ENCODE results near the gene SCN5A.

DNA sequence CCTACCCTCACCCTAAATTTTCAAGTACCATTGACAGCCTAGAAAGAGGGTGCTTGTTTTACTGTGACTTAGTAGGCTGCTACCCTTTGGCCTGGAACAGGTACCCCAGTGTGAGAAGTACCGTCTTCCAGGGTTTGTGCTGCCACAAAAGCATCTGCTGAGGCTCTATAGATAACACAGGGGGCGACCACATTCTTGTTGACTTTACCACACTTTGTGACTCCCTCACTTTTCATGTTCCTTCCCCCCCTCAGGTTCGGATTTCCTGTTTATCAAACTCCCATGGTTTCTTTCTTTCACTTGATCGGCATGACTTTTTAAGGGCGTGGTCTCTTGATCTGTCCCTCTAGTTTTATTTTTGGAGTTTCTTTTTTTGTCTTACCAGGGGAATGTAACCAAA, 129.8 kb downstream of the SCN5A start:
- TF ChIP-seq, protein P1, sequence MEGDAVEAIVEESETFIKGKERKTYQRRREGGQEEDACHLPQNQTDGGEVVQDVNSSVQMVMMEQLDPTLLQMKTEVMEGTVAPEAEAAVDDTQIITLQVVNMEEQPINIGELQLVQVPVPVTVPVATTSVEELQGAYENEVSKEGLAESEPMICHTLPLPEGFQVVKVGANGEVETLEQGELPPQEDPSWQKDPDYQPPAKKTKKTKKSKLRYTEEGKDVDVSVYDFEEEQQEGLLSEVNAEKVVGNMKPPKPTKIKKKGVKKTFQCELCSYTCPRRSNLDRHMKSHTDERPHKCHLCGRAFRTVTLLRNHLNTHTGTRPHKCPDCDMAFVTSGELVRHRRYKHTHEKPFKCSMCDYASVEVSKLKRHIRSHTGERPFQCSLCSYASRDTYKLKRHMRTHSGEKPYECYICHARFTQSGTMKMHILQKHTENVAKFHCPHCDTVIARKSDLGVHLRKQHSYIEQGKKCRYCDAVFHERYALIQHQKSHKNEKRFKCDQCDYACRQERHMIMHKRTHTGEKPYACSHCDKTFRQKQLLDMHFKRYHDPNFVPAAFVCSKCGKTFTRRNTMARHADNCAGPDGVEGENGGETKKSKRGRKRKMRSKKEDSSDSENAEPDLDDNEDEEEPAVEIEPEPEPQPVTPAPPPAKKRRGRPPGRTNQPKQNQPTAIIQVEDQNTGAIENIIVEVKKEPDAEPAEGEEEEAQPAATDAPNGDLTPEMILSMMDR (IDR thresholded peaks at IDR 0.05; ENCODE audit: low read depth, low read length, missing input control), result no peak
- TF ChIP-seq, protein P2, sequence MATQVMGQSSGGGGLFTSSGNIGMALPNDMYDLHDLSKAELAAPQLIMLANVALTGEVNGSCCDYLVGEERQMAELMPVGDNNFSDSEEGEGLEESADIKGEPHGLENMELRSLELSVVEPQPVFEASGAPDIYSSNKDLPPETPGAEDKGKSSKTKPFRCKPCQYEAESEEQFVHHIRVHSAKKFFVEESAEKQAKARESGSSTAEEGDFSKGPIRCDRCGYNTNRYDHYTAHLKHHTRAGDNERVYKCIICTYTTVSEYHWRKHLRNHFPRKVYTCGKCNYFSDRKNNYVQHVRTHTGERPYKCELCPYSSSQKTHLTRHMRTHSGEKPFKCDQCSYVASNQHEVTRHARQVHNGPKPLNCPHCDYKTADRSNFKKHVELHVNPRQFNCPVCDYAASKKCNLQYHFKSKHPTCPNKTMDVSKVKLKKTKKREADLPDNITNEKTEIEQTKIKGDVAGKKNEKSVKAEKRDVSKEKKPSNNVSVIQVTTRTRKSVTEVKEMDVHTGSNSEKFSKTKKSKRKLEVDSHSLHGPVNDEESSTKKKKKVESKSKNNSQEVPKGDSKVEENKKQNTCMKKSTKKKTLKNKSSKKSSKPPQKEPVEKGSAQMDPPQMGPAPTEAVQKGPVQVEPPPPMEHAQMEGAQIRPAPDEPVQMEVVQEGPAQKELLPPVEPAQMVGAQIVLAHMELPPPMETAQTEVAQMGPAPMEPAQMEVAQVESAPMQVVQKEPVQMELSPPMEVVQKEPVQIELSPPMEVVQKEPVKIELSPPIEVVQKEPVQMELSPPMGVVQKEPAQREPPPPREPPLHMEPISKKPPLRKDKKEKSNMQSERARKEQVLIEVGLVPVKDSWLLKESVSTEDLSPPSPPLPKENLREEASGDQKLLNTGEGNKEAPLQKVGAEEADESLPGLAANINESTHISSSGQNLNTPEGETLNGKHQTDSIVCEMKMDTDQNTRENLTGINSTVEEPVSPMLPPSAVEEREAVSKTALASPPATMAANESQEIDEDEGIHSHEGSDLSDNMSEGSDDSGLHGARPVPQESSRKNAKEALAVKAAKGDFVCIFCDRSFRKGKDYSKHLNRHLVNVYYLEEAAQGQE (IDR thresholded peaks at IDR 0.05), result no peak
- TF ChIP-seq TAF1 (conservative IDR thresholded peaks at IDR 0.05) (no peak), RAD21 (IDR thresholded peaks at IDR 0.05) (no peak), SP1 (IDR thresholded peaks at IDR 0.05) (no peak), YY1 (IDR thresholded peaks at IDR 0.05) (no peak)
- TF ChIP-seq, protein P3, sequence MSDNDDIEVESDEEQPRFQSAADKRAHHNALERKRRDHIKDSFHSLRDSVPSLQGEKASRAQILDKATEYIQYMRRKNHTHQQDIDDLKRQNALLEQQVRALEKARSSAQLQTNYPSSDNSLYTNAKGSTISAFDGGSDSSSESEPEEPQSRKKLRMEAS (IDR thresholded peaks at IDR 0.05), result no peak
- TF ChIP-seq, protein P4, sequence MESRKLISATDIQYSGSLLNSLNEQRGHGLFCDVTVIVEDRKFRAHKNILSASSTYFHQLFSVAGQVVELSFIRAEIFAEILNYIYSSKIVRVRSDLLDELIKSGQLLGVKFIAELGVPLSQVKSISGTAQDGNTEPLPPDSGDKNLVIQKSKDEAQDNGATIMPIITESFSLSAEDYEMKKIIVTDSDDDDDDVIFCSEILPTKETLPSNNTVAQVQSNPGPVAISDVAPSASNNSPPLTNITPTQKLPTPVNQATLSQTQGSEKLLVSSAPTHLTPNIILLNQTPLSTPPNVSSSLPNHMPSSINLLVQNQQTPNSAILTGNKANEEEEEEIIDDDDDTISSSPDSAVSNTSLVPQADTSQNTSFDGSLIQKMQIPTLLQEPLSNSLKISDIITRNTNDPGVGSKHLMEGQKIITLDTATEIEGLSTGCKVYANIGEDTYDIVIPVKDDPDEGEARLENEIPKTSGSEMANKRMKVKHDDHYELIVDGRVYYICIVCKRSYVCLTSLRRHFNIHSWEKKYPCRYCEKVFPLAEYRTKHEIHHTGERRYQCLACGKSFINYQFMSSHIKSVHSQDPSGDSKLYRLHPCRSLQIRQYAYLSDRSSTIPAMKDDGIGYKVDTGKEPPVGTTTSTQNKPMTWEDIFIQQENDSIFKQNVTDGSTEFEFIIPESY (IDR thresholded peaks at IDR 0.05), result no peak

All from liver (tissue), 3 donors.